ENCODE data around the gene ATXN2L.
"Not testable (repeated sequence)": the region's sequence is repeated elsewhere in the genome, so short reads cannot be mapped to it uniquely, and the experiment has no call there.

The ATXN2L gene

DNA sequence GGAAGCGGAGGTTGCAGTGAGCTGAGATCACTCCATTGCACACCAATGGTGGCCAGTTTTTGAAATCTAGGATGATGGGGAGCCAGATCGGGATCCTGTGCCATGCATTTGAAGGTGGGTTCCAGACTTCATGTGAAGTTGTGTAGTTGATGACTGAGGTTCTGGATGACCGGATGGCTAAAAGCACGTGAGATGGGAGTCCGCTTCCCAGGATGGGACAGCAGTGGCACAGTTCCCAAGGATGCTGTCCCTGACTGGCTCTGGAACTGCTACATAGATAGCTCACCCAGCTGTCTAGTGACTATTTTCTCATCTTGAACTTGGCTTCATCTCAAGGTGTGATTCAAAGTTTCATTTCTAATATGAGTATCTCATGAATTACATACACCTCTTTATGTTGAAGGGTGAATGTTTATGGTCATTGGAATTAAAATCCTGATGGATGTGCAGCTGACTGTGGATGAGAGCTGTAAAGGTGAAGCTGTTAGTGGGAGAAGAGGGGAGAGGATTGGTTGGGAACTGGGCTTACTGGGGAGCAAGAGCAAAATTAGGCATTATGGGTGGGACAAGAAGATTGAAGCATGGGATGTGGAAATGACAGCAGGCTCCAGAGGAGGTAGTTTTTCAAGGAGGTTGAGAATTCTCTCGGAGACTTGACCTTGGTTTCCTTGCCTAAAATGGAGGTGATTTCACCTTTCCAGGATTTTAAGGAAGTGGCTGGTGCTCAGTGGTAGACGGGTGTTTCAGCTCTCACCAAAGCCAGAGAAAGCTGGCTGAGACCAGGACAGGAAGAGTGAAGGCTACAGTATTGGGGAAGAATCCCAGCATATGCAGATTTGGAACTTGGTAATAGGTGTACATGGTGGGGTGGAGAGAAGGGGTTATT is 15.1 kb downstream of the ATXN2L start:
- no peak for DNase-seq

DNA sequence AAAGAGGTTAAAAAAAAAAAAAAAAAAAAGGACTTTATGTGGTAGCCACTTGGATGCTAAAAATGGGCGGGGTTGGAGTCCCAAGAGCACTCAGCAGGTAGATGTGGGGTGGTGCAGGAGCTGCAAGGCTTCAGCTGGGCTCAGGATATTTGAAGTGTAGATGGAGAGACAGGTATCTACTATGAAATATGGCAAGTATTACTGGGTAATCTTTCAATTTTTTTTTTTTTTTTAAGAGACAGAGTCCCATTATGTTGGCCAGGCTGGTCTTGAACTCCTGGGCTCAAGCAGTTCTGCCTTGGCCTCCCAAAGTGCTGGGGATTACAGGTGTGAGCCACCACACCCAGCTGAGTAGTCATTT is 15.7 kb downstream of the ATXN2L start:
- no peak for DNase-seq

- DNase-seq, result no peak
Measured at GRCh38 chr16:28839004-28839639, 16.3 kb downstream of the ATXN2L start.

DNA sequence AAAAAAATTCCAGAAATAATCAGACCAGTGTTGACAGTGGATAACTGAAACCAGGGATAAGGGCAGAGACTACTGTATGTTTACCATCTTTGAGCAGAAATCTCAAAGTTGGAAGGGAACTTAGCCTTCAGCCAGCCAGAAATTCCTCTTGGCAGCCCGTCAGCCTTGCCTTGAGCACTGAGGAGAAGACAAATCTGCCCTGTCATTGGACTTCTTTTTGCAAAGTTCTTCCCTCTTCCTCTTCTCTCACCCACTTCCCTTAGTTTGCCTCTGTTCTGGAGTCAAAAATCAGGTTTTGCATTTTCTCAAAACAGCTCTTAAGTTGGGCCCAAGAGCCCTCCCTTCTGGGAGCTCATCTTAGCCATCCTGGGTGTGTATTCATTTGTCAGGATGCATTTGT is 17.1 kb downstream of the ATXN2L start:
- no peak for DNase-seq

DNA sequence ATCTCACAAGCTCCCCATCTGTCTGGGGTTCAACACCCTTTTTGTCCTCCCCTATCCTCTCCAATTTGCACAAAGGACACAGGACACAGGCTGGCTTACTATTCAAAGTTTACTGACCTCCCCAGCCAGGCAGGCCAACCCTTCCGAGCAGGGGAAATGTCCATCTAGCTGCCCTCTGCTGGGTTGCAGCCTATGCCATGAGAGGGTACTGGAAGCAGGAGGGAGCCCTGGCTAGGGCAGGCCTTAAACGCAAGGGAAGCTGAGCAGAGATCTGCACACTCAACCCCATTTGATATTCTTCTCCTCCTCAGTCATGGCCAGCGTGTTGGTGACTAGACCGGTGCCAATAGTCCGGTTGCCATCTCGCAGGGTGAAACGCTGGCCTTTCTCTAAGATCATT is 19.9 kb downstream of the ATXN2L start:
- no peak for DNase-seq

- DNase-seq, result no peak
Measured at GRCh38 chr16:28843766-28844165, 21.0 kb downstream of the ATXN2L start.

GRCh38 chr16:28844226-28844885 is 21.6 kb downstream of the ATXN2L start:
- no peak for DNase-seq

DNA sequence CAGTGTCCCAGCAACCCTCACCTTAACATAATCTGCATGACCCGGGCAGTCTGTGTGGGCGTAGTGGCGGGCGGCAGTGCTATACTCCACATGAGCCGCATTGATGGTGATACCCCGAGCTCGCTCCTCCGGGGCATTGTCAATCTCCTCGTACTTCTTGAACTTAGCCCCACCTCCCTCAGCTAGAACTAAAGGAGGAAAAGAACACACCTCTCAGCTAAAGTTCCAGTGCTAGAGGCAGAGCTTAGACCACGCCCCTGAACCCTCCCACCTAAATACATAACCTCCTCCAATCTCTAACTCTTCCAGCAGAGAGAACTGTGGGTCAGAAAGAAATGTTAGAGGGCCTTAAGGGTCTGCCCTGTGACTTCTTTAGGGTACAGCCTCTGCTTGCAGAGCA is 22.5 kb downstream of the ATXN2L start:
- DNase-seq, result peak; percentile 34

- DNase-seq, result no peak
Measured at GRCh38 chr16:28845761-28846079, 22.9 kb downstream of the ATXN2L start.

- DNase-seq, result peak; percentile 99
Measured at GRCh38 chr16:28846080-28846932, 23.5 kb downstream of the ATXN2L start, which contains the start of gene TUFM. TUFM (minus strand) TSS chr16:28846348; CDS start chr16:28846269, 79 bp downstream.

- DNase-seq, result no peak
Measured at GRCh38 chr16:28846933-28847273, 24.1 kb downstream of the ATXN2L start.

DNA sequence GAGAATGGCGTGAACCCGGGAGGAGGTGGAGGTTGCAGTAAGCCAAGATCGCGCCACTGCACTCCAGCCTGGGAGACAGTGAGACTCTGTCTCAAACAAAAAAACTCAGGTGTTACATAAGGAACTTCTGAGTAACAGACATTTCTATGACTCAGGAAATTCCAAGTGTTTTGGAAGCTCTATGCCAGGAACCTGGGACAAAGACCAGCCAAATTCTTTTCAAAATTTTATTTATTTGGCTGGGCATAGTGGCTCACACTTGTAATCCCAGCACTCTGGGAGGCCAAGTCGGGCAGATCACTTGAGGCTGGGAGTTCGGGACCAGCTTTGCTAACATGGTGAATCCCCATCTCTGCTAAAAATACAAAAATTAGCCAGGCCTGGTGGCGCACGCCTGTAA is 35.6 kb downstream of the ATXN2L start:
- no peak for DNase-seq

- DNase-seq, result no peak
Measured at GRCh38 chr16:28859326-28859725, 36.5 kb downstream of the ATXN2L start.

DNA sequence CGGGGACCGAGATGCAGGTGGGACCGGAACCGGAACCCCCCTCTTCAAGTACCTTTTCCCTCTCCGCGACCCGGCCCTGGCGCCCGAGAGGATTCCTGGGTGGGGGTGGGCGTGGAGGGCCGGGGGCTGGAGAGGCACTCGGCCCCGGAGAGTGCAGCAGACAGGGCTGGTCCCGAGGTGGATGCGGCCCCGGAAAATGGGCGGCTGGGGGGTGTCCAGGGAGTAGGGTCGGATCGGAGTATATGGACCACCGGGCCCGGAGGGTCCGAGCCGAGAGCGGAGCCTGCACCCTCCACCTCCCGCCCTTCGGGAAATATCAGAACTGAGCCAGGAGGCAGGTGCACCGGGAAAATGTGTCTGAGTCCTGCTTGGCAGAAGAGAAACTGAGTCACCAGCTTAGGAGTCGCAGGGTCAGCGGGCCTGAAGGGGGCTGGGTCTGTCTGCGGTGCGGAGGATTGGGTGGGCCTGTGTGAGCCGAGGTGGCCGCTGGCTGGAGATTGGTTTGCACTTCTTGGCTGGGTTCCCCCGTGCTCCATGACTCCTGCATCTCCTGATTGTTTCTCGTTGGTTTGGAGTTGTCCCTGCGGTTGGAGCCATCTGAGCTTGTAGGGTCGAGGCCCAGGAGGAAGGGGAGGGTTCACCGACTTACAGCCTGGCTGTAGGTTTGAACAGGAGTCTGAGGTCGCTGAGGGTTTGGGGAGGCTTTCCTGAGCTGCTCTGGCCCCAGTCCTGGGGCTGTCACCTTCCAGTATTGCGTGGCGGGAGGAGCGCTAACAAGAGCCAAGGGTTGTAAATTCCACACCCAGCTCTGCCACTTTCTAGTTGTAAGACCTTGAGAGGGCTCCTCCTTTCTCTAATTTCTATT is 41.4 kb downstream of the ATXN2L start:
- peak; percentile 28 for DNase-seq

DNA sequence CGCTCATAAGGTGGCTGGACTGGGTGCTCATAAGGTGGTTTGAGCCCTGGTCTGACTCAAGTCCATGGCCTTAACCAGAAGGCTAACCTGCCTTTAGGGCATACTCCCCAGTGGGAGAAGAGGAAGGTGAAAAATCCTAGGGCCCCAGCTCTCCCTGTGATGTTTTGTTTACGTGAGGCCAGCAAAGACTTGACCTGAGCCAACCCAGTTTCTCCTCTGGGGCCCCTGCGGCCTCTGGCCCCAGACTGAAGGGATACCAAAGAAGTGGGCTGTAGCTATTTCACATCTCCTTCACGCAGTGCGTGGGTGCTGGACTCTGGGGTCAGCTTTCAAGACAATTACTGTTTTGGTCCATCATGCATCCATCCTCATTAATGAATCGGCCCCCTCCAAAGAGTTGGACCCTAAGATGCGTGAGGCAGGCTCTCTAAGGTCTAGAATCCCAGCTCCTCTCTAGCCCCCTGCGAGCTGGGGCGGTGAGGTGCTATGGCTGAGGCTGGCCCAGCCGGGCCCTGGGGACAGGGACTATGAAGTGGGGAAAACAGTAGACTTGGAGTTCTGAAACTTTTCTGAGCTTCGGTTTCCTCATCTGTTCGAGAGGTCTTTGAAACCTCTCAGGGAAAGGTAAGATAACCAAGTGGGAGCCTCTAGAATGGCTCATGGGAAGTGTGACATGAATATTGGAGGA is 42.3 kb downstream of the ATXN2L start:
- no peak for DNase-seq

GRCh38 chr16:28865722-28866453 is 43.1 kb downstream of the ATXN2L start:
- no peak for DNase-seq

DNA sequence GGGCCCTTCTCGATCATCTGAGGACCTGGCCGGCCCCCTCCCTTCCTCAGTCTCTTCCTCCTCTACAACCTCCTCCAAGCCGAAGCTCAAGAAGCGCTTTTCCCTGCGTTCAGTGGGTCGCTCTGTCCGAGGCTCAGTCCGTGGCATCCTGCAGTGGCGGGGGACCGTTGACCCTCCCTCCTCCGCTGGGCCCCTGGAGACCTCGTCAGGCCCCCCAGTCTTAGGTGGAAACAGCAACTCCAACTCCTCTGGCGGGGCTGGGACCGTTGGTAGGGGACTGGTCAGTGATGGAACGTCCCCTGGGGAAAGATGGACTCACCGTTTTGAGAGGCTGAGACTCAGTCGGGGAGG is 43.6 kb downstream of the ATXN2L start:
- no peak for DNase-seq

DNA sequence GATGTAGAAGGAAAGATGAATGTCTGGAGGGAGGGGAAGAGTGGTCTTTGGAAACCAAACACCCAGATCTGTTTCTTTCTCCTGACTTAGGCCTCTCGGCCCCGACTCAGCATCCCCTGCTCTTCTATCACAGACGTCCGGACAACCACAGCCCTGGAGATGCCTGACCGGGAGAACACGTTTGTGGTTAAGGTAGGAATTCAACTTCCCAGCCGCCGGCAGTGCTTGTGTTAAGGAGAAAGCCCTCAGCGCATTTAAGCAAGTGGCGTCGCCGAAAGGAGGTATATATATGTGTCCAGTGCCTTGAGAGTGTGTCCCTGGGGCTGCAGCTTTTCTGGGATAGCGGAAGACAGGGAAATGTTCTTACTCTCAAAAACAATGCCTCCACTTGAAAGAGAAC is 44.4 kb downstream of the ATXN2L start:
- no peak for DNase-seq

DNA sequence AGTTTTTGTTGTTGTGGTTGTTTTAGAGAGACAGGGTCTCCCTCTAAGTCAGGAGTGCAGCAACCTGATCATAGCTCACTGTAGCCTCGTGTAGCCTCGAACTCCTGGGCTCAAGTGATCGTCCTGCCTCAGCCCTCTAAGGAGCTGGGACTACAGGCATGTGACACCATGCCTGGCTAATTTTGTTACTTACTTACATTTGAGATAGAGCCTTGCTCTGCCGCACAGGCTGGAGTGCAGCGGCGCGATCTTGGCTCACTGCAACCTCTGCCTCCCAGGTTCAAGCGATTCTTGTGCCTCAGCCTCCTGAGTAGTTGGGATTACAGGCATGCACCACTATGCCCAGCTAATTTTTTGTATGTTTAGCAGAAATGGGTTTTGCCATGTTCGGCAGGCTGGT is 44.8 kb downstream of the ATXN2L start:
- not testable (repeated sequence) for DNase-seq

GRCh38 chr16:28869201-28869600 is 46.4 kb downstream of the ATXN2L start:
- DNase-seq, result no peak

DNA sequence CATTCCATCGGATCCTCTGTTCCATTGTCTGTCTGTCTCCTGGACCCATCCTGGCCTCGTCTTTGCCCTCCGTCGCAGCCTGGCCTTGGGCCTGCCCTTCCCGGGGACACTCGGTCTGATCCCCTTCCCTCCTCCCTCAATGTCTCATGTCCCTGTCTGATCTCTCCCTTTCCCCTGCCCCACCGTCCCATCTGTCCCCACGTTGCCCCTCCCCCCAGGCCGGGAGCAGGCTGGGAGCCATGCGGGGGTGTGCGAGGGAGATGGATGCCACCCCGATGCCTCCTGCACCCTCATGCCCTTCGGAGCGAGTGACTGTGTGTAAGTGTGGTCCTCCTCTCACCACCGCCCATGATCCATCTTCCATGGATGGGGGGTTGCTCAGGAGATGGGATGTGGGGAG is 50.2 kb downstream of the ATXN2L start:
- DNase-seq, result no peak
